GM18502 (cell line): Measurements from ENCODE around the gene ZNF789.
"Not testable (repeated sequence)": the region's sequence is repeated elsewhere in the genome, so short reads cannot be mapped to it uniquely, and the experiment has no call there.

Experiments
- ATAC-seq: cut with Tn5 transposase; IDR thresholded peaks from one replicate; pipeline ENCODE4 v1.9.1; 2021; ENCODE audit warnings: mild to moderate bottlenecking; ENCODE audit not compliant: unreplicated experiment, poor library complexity

ZNF789 gene

DNA sequence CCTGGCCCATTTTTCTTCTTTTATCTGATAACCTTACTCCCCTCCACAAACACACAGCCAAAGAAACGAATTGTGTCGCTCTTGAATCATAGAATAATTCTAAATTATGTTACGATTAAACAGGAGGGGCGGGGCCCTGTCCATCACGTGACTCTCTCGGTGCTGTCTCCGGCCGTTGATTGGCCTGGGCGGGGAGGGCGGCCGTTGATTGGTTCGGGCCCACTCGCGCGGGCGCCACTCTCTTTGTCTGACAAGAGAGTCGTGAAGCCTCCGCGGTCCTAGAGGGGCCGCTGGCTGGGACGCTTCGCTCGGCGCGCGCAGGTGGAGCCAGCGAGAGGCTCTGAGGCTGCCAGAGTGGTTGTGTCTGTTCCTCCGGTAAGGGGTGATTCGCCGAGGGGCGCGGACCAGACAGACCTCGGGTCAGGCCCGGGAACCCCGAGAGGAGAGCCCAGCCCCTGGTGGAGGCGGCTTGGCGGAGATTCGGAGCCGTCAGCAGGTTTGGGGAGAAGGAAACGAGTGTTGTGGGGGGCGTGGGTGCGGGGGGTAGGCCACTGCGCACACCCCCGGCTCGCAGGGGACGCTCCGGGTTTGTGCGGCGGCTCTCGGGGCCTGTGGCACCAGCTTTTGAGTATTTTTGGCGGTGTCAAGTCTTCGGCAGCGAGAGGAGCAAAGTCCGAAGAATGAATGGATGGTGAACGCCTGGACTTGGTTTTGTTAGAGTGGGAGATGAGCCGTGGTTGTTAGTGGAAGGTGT is at the start of gene ZNF789:
TSS of gene ZNF789 (plus strand) at position 330 of the 754 bp plus-strand sequence. CDS start 3,567 bp downstream, outside the sequence.
- ATAC-seq: peak; percentile 97

DNA sequence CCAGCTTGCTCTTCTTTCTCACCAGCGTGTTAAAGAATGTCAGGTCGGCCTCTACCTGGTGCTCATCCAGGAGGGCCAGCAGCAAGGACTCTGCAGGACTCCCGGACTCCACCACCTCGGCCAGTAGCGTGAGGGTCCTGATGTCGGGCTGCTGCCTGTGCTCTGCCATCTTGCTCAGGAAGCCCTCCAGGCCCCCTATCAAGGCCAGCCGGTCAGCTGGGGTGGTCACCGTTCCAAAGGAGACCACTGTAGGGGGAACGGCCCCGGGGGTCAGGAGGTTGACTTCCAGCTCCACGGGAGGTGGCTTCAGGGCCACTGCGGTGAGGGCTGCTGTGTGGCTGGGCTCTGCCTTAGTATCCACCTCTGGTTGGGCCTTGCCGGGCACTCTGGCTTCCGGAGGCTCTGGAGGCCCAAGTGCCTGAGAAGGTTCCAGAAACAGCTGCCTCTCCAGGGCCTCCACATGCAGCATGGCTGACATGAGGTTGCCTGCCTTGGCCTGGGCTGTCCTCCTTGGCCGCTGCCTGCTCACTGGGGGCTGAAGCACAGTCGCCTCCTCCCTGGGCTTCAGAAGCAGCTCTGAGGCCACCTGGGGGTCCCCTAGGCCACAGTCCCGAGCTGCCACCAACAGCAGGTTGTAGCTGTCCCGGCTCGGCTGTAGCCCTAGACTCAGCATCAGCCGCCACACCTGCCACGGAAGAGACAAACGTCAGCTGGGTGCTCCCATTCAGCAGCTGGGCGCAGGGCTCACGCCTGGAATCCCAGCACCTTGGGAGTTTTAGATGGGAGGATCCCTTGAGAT is 47.6 kb upstream of the ZNF789 start:
- ATAC-seq: no peak

DNA sequence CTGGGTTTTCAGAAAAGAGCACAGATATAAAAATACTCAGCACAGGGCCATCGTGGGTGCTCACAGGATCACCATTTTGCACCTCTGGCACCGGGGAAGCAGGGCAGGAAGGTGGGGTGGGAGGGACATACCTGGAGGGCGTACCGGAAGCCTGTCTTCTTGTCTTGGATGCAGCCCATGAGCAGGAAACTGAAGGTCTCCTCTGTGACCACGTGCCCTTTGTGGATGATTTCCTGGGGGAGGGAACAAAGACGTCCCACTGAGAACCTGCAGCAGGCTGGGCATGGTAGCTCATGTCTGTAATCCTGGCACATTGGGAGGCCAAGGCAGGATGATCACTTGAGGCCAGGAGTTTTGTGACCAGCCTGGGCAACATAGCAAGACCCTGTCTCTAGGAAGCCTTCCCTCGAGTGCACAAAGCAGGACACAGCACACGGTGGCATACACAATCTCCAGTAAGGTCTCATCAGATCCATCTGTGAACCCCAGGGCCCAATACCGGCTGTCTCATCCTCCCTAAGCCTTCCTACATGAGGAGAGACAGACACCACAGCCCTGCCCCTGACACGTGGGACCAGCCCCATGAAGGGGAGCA is 43.6 kb upstream of the ZNF789 start:
- ATAC-seq: no peak

DNA sequence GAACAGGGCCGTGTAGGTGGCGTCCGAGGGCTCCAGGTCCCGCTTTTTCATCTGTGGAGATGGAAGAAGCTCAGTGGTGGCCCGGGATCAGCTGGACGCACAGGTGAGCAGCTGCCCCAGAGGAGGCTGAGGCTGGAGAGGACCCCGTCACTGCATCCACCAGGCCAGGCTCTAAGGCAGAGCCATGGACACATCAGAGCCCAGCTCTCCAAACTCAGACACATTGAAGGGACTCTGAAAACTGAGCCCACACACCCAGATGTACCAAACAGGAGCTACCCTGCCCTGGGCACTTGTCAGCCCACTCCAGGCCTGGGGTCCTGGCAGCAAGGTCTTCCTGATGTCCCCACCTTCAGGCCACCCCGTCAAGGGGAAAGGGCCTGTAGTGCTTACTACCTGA is 42.9 kb upstream of the ZNF789 start:
- no peak for ATAC-seq

DNA sequence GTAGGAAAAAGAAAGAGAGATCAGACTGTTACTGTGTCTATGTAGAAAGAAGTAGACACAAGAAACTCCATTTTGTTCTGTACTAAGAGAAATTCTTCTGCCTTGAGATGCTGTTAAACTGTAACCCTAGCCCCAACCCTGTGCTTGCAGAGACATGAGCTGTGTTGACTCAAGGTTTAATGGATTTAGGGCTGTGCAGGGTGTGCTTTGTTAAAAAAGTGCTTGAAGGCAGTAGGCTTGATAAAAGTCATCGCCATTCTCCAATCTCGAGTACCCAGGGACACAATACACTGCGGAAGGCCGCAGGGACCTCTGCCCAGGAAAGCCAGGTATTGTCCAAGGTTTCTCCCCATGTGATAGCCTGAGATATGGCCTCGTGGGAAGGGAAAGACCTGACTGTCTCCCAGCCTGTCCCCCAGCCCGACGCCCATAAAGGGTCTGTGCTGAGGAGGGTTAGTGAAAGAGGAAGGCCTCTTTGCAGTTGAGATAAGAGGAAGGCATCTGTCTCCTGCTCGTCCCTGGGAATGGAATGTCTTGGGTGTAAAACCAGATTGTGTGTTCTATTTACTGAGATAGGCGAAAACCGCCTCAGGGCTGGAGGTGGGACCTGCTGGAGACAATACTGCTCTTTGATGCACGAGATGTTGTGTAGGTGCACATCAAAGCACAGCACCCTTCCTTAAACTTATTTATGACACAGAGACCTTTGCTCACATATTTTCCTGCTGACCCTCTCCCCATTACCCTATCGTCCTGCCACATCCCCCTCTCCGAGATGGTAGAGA is 40.7 kb upstream of the ZNF789 start:
- not testable (repeated sequence) for ATAC-seq

DNA sequence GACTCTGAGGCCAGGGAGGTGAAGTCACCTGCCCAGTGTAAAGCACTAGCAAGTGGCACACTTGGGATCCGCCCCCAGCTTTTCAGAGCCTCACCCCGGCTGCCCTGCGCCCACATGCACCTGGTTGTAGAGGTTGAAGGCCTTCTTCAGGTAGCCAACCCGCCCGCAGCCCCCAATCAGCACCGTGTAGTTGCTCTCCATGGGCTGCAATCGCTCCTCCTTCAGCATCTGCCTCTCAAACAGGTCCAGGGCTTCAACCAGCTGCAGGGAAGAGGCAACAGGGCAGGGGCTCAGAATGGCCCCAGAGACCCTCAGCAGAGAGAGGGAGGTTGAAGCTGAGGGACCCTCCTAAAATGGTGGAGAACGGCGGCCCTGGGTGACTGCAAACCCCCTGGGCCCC is 39.5 kb upstream of the ZNF789 start:
- ATAC-seq: no peak

DNA sequence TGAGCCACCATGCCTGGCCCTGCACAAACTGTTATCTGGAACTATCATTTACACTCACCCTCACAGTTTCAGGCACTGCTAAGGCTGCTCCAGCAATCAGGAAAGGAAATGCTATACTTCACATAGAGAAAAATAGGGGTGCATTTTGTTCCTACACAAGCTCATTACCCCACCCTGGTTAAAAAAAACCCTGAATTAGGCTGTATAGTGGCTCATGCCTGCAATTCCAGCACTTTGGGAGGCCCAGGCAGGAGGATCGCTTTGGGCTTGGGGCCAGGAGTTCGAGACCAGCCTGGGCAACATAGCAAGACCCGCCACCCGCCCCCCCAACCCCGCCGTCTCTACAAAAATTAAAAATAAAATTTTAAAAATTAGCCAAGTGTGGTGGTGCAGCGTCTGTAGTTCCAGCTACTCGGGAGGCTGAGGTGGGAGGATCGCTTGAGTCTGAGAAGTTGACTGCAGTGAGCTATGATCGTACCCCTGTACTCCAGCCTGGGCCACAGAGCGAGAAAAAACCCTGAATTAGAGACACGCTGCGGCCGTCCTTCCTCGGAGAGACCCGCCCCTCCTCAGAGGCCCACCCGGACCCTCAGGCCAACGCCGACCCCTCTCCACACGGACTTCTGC is 34.6 kb upstream of the ZNF789 start:
- ATAC-seq: peak; percentile 4

DNA sequence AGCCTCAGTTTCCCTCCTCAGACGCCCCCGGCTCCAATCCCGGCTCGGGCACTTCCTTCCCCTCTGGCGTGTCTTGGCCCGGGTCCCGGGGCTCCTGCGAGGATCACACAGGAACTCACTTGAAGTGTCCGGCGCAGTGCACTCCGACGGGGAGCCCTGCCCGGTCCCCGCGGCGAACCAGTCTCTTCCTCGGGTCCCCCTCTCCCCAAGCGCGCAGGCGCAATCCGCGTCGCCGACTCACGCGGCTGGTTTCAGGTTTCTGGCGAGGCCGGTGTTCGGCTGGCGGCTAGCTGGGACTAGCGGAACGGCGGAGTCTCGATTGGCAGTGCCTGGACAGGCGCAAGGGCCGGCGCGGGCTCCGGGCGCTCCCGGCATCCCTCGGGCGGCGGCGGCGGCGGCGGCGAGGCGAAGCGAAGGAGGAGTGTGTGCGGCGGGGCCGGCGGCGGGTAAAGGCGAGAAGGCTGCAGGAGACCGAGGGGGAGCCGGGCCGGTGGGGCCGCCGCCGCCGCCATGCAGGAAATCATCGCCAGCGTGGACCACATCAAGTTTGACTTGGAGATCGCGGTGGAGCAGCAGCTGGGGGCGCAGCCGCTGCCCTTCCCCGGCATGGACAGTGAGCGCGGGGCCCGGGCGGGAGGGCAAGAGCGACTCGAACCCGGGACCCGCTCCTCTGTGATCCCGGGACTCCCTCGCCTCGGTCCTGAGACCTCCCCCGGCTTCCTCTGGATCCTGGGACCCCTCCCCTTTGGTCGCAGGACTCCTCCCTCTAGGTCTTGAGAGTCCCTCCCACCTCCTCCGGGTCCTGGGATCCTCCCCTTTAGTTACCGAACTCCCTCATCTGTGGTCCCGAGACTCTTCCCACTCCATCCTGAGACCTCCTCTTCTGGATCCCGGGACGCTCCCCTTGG is 33.9 kb upstream of the ZNF789 start, which contains the start of the genes CPSF4 and PTCD1:
TSS of gene CPSF4 (plus strand) at position 371 of the 908 bp plus-strand sequence. CDS start at position 511, 140 bp downstream.
TSS of gene PTCD1 (minus strand) at position 226 of the 908 bp plus-strand sequence. CDS start 3,556 bp downstream, outside the sequence.
- ATAC-seq: peak; percentile 91

DNA sequence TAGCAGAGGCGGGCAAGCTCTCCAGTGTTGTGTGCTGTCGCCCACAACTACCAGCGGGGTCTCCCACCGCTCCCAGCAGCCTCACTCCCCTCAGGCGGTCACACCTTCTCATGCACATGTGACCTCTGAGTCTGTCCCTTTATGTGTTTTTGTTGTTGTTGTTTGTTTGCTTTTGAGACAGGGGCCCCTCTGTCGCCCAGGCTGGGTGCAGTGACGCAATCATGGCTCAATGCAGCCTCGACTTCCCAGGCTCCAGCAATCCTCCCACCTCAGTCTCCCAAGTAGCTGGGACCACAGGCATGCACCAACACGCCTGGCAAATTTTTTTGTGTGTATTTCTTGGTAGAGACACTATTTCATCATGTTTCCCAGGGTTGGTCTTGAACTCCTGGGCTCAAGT is 32.5 kb upstream of the ZNF789 start:
- ATAC-seq: no peak

DNA sequence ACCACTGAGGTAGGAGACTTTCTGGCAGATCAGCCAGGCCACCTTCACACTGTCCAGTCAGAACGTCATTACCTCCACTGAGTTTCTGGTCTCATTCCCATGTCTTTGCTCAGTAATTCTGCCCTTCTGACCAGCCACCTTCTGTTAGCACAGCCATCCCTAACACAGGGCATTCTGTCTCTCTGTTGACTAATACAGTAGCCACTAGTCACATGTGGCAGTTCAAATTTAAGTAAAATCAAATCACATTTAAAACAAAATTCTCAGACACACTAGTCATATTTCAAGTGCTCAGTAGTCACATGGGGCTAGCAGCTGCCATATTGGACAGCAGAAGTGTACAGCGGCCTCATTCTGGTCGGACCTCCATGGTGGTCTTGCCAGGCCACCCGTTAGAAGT is 26.6 kb upstream of the ZNF789 start:
- ATAC-seq: no peak

DNA sequence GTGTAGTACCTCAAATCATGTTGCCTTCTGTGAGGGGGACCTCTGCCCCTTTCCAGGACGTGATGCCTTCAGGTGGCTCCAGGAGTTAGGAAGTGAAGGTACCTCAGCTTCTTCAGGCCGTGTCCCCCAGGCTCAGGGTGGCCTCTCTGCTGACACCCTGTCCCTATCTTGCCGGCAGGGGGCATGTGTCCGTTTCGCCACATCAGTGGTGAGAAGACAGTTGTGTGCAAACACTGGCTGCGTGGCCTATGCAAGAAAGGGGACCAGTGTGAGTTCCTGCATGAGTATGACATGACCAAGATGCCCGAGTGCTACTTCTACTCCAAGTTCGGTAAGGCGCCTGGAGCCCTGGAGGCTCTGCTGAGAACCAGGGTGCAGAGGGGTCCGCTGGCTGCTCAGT is 24.7 kb upstream of the ZNF789 start:
- no peak for ATAC-seq

DNA sequence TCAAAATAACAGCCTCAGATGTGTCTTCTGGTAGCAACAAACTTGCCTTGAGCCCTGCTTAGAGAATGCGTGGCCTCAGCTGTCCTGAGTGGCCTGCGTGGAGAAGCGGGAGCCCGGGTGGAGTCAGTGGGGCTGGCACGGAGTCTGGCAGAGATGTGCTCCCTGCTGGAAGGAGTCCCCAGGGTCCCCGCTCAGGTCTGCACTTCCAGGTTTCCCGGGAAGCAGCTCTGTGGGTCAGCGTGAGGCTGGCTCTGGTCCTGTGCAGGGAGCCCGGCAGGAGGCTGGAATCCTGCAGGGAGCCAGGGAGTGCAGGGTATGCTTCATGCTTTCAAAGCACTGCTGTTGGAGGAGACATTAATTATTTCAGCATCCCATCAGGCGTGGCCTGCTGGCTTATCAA is 23.8 kb upstream of the ZNF789 start:
- no peak for ATAC-seq

DNA sequence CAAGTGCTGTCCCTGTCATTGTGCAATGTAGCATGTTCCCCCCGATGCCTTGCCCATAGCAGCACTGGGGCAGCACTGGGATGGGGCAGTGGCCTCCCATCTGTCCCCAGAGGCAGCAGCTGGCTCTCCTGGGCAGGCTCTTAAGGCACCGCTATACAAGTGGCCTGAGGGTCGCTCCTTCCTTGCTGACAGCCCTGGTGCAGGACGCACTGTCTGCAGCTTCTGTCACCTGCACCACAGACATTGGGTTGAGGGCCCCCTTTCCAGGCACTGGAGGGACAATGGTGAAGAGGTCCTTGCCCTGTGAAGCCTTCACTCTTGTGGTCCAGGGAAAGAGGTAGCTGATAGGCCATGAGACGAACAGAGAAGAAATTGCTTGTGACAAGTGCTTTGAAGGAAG is 23.4 kb upstream of the ZNF789 start:
- ATAC-seq: no peak

DNA sequence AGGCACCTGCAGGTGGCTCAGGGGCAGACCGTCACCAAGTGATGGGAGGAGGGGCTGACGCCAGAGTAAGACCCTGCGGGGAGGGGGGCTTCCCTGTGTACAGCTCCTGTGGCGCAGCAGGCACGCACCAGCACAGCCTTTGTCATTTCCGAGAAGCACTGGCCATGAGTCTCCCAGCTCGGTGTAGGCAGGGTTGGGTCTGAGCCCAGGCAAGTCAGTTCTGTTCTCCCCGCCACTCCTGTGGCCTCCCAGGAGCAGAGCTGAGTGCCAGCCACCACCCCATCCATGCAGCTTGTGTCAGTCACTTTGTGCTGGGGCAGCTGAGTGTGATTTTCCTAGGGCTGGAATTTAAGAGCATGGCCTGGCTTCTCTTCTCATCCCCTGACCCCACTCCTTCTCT is 20.8 kb upstream of the ZNF789 start:
- no peak for ATAC-seq

DNA sequence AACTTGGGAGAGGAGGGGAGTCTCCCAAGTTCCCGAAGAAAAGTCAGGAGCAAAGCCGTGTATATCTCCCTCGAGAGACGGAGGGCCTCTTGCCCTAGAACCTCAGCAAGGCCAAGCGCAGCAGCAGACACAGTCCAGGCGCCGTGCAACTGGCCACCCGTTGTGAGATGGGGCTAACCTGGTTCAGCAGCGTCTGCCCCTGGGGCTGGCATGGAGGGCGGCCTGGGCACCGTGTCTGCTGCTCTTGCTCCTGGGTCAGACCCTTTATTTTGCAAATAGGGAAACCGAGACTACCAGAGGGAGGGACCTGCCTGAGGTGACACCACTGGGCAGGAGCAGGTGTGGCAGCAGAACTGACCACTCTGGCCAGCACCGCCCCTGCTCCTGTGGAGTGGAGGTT is 20.1 kb upstream of the ZNF789 start:
- no peak for ATAC-seq

DNA sequence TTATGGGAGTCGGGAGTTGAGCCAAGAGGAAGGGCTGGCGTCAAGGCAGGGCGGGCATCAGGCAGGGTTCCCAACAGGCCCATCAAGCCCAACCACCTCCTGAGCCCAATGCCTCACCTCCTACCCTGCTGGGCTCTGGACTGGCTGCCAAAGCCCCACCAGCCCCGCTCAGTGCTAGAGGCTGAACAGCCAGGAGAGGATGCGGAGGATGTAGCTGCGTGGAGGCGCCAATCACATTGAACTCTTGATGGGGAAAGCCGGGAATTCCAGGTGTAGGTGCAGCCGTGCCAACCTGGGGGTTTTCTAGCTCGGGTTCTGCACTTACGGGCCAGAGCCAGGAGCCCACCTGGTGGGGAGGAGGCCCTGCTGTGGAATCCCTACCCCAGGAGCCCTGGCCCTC is 19.6 kb upstream of the ZNF789 start:
- no peak for ATAC-seq

DNA sequence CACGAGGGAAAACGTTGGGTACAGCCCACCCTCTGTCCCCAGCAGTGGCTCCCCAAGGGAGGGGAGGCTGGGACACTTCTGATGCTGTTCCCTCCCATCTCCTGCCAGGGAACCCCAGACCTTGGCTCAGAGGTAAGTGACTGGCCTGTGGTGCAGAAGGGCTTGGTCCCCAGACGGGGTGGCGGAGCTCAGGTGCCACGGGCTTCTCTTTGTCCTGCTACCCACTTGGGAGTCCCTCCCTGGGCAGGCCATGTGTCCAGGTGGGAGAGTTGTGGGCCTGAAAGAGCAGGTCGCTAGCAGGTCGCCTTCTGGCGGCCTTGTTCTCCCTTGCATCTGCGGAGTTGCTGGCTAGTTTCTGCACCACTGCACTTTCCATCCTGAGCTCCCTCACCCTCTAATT is 16.8 kb upstream of the ZNF789 start:
- ATAC-seq: no peak

DNA sequence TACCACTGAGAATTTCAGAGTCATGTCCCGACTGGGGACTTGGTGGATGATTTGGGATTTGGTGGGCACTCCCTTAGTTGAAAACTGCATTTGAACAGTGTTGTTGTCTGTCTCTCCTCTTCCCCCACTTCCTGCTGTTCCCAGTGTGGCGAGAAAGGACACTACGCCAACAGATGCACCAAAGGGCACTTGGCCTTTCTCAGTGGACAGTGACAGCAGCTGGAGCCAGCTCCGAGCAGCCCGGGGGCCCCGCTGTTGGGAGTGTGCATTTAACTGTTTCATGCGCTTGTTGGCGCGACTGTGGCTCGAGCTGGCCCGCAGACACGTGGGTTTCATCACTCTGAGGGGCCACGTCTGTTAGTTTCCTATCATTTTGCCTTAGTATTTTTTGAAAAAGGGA is 16.4 kb upstream of the ZNF789 start:
- no peak for ATAC-seq
